Liver (tissue), 9 donors: ENCODE results near the gene LOXHD1. TPM values are rescaled to one million over a fixed set of nuclear protein-coding genes. Genes with fewer than 3 reads are reported as not detected.

Source experiments
- DNase-seq: peaks from one replicate; pipeline ENCODE4 v3.0.0-alpha.2; 2017; ENCODE audit warnings: low spot score
- H3K27ac ChIP-seq, 2 donors: one replicate each; pipeline ENCODE4 v1.7.0; 2013; ENCODE audit warnings: inconsistent platforms in 2 of 2, low read length in 2 of 2, control low read depth in 1 of 2, low read depth in 1 of 2, mild to moderate bottlenecking in 1 of 2
- H3K27me3 ChIP-seq, 4 donors: one replicate each; pipeline versions ENCODE4 v1.6.1 to v1.7.0; 2013; ENCODE audit warnings: low read length in 3 of 4, inconsistent platforms in 1 of 4, mild to moderate bottlenecking in 1 of 4, moderate library complexity in 1 of 4; ENCODE audit not compliant: control insufficient read depth in 4 of 4, insufficient read depth in 4 of 4
- H3K36me3 ChIP-seq, 4 donors: one replicate each; pipeline versions ENCODE4 v1.6.1 to v1.7.0; 2013; ENCODE audit warnings: low read length in 3 of 4, mild to moderate bottlenecking in 3 of 4, low read depth in 1 of 4, moderate library complexity in 1 of 4; ENCODE audit not compliant: control insufficient read depth in 4 of 4, insufficient read depth in 3 of 4
- H3K4me1 ChIP-seq, 4 donors: one replicate each; pipeline versions ENCODE4 v1.6.1 to v1.7.0; 2013; ENCODE audit warnings: low read length in 3 of 4, mild to moderate bottlenecking in 3 of 4, moderate library complexity in 1 of 4; ENCODE audit not compliant: control insufficient read depth in 4 of 4, insufficient read depth in 4 of 4
- H3K4me3 ChIP-seq, 3 donors: one replicate each; pipeline versions ENCODE4 v1.6.1 to v1.7.0; 2013; ENCODE audit warnings: low read length in 3 of 3, control low read depth in 1 of 3, low read depth in 1 of 3, mild to moderate bottlenecking in 1 of 3
- H3K9ac ChIP-seq, 2 donors: one replicate each; pipeline ENCODE4 v1.7.0; 2013; ENCODE audit warnings: low read length in 2 of 2, mild to moderate bottlenecking in 2 of 2, moderate library complexity in 2 of 2, control low read depth in 1 of 2, low read depth in 1 of 2
- H3K9me3 ChIP-seq, 4 donors: one replicate each; pipeline versions ENCODE4 v1.6.1 to v1.7.0; 2013; ENCODE audit warnings: low read length in 3 of 4; ENCODE audit not compliant: control insufficient read depth in 4 of 4
- ATF3 ChIP-seq: IDR thresholded peaks from 2 replicates; pipeline ENCODE4 v1.6.1; 2016; ENCODE audit warnings: antibody characterized with exemption
- CTCF ChIP-seq: fragments of 150-350 bp; IDR thresholded peaks from 2 replicates; pipeline ENCODE4 v1.5.1; 2017; ENCODE audit warnings: improper control_type of control experiment, low read depth, low read length; ENCODE audit not compliant: missing input control
- EGR1 ChIP-seq, 2 donors: IDR thresholded peaks; 2 replicates each; pipeline ENCODE4 v1.6.1; 2016 to 2018; ENCODE audit warnings: antibody characterized with exemption in 2 of 2, low read depth in 2 of 2
- FOXA1 ChIP-seq: IDR thresholded peaks from 2 replicates; pipeline ENCODE4 v1.6.1; 2016; ENCODE audit warnings: antibody characterized with exemption
- FOXA2 ChIP-seq: IDR thresholded peaks from 2 replicates; pipeline ENCODE4 v1.6.1; 2016; ENCODE audit warnings: antibody characterized with exemption
- GABPA ChIP-seq, 2 donors: IDR thresholded peaks in 1 of 2; conservative IDR thresholded peaks in 1 of 2; 2 replicates each; pipeline ENCODE4 v1.6.1; 2016; ENCODE audit warnings: antibody characterized with exemption in 2 of 2, mild to moderate bottlenecking in 1 of 2, moderate library complexity in 1 of 2
- HNF4A ChIP-seq, 2 donors: conservative IDR thresholded peaks; 2 replicates each; pipeline ENCODE4 v1.6.1; 2016; ENCODE audit warnings: antibody characterized with exemption in 2 of 2, mild to moderate bottlenecking in 2 of 2
- JUND ChIP-seq, 2 donors: IDR thresholded peaks; 2 replicates each; pipeline ENCODE4 v1.6.1; 2016; ENCODE audit warnings: antibody characterized with exemption in 2 of 2
- RAD21 ChIP-seq, 2 donors: IDR thresholded peaks; 2 replicates each; pipeline ENCODE4 v1.6.1; 2016; ENCODE audit warnings: antibody characterized with exemption in 2 of 2, mild to moderate bottlenecking in 2 of 2
- REST ChIP-seq: IDR thresholded peaks from 2 replicates; pipeline ENCODE4 v1.6.1; 2016; ENCODE audit warnings: antibody characterized with exemption, mild to moderate bottlenecking
- RXRA ChIP-seq, 2 donors: IDR thresholded peaks; 2 replicates each; pipeline ENCODE4 v1.6.1; 2017 to 2018; ENCODE audit warnings: antibody characterized with exemption in 2 of 2, mild to moderate bottlenecking in 1 of 2
- SP1 ChIP-seq: IDR thresholded peaks from 2 replicates; pipeline ENCODE4 v1.6.1; 2018; ENCODE audit warnings: antibody characterized with exemption, mild to moderate bottlenecking
- TAF1 ChIP-seq: conservative IDR thresholded peaks from 2 replicates; pipeline ENCODE4 v1.6.1; 2016; ENCODE audit warnings: antibody characterized with exemption, mild to moderate bottlenecking
- YY1 ChIP-seq: IDR thresholded peaks from 2 replicates; pipeline ENCODE4 v1.6.1; 2016; ENCODE audit warnings: antibody characterized with exemption, mild to moderate bottlenecking
- WGBS: extraction: QIAGEN DNeasy Blood & Tissue Kit; methylation state at CpG from one replicate; pipeline ENCODE4 v1.1.7; 2013; 5-methylcytosine and 5-hydroxymethylcytosine counted together
- polyA plus RNA-seq, 2 donors: library from polyadenylated mRNA; stranded (reverse) in 1 of 2; unstranded in 1 of 2; fragments of 200-250 nt in 1 of 2; fragments of >200 nt in 1 of 2; fragmentation: Nextera tagmentation in 1 of 2; extraction: Ambion mirVana in 1 of 2; gene quantifications; one replicate each; pipeline versions ENCODE4 v1.2.1 to v1.2.3, GENCODE V29; 2013 to 2015
- total RNA-seq, 2 donors: library from RNA; depleted of rRNA; stranded (reverse); fragments of >200 nt; gene quantifications; one replicate each; pipeline ENCODE4 v1.2.3, GENCODE V29; 2014
- TF ChIP-seq, protein P1 (sequence below): IDR thresholded peaks from 2 replicates; pipeline ENCODE4 v1.6.1; 2016; ENCODE audit warnings: antibody characterized with exemption
- TF ChIP-seq, protein P2 (sequence below): IDR thresholded peaks from 2 replicates; pipeline ENCODE4 v1.6.1; 2016; ENCODE audit warnings: antibody characterized with exemption
- donor health status: healthy.
- donor health status: healthy.
- donor health status: healthy.
- donor health status: healthy.
- donor health status: healthy.

The LOXHD1 gene
- total and polyA plus RNA-seq, 4 donors = 0.09 to 0.25 TPM; not detected in 2

DNA sequence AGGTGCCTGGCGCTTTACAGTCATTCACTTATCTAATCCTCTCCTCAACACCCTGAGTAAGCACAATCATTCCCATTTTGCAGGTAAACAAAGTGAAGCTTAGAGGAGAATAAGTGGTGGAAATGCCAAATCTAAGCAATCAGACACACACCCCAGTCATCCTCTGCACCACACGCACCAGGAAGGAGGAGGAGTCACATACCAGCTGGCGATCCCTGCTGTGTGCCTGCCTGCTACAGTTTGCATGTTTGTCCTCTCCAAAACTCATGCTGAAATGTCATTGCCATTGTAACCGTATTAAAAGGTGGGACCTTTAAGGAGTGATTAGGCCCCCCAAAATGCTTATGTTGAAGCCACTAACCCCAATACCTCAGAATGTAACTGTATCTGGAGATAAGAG is 93.7 kb downstream of the LOXHD1 start:
- H3K27me3 ChIP-seq = no peaks in the 10 kb centered on the region
- H3K9ac ChIP-seq = no peak overlapping the region
- H3K9me3 ChIP-seq = no peaks in the 10 kb centered on the region
- no peak overlapping the region for H3K27ac ChIP-seq
- WGBS = 60% methylated on average over 4 of the region's 4 CpGs
- DNase-seq = no peak
- H3K4me1 ChIP-seq = no peaks in the 10 kb centered on the region
- TF ChIP-seq, protein P1, sequence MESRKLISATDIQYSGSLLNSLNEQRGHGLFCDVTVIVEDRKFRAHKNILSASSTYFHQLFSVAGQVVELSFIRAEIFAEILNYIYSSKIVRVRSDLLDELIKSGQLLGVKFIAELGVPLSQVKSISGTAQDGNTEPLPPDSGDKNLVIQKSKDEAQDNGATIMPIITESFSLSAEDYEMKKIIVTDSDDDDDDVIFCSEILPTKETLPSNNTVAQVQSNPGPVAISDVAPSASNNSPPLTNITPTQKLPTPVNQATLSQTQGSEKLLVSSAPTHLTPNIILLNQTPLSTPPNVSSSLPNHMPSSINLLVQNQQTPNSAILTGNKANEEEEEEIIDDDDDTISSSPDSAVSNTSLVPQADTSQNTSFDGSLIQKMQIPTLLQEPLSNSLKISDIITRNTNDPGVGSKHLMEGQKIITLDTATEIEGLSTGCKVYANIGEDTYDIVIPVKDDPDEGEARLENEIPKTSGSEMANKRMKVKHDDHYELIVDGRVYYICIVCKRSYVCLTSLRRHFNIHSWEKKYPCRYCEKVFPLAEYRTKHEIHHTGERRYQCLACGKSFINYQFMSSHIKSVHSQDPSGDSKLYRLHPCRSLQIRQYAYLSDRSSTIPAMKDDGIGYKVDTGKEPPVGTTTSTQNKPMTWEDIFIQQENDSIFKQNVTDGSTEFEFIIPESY = no peak
- TF ChIP-seq FOXA2 (no peak), GABPA (IDR thresholded peaks at IDR 0.05 in 1 of 2, conservative IDR thresholded peaks at IDR 0.05 in 1 of 2) (no peak), ATF3 (no peak), CTCF (no peak), FOXA1 (no peak), SP1 (no peak), HNF4A (conservative IDR thresholded peaks at IDR 0.05) (no peak), YY1 (no peak), RXRA (IDR thresholded peaks at IDR 0.05) (no peak), RAD21 (IDR thresholded peaks at IDR 0.05) (no peak), REST (no peak)
- no peak overlapping the region for H3K4me3 ChIP-seq
- H3K36me3 ChIP-seq = no peaks in the 10 kb centered on the region

DNA sequence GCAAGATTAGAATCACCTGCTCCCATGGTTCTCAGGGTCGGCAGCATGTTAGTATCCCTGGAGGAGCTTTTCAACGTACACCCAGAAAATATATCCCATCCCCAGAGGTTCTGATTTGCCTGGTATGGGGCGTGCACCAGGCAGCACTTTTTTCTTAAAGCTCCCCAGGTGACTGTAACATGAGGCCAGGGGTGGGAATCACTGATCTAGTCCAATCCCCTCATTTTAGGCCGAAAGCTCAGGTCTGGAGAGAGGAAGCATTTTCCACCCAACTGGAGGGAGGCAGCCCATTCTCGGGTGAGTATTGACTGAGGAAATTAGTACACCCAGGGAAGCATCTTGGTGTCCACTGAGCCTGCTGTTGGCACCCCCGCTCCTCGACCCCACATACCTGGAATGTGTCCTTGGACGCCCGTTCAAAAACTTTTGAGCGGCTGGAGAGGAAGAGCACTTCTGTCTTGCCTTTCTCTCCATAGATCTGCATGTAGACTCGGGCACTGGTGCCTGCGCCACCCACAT is 94.3 kb downstream of the LOXHD1 start:
- no peak for DNase-seq
- 70% methylated on average over 12 of the region's 12 CpGs for WGBS
- Histone ChIP-seq H3K9ac (no peak overlapping the region), H3K36me3 (no peaks in the 10 kb centered on the region), H3K27ac (no peak overlapping the region), H3K9me3 (no peaks in the 10 kb centered on the region), H3K27me3 (no peaks in the 10 kb centered on the region), H3K4me1 (no peaks in the 10 kb centered on the region), H3K4me3 (no peak overlapping the region)
- TF ChIP-seq SP1 = no peak
- TF ChIP-seq, protein P2, sequence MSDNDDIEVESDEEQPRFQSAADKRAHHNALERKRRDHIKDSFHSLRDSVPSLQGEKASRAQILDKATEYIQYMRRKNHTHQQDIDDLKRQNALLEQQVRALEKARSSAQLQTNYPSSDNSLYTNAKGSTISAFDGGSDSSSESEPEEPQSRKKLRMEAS = no peak
- TF ChIP-seq EGR1 (IDR thresholded peaks at IDR 0.05; ENCODE audit: low read depth in 2 of 2) = no peak
- no peak for TF ChIP-seq CTCF
- no peak for TF ChIP-seq TAF1
- TF ChIP-seq JUND (IDR thresholded peaks at IDR 0.05) = no peak
- TF ChIP-seq FOXA1 = no peak
- no peak for TF ChIP-seq YY1
